Gastrocnemius medialis (tissue), 4 donors: ENCODE results near the gene MKKS.

Experiments
- CTCF ChIP-seq, 5 experiments: fragments of 450-650 bp in 3 of 5; fragments of 200-600 bp in 2 of 5; sonication (generic) in 2 of 5; IDR thresholded peaks in 4 of 5; conservative IDR thresholded peaks in 1 of 5; 1 replicate in 4 of 5; 2 replicates in 1 of 5; pipeline ENCODE4 v1.5.1; 2016 to 2019; ENCODE audit warnings: antibody characterized with exemption in 5 of 5, mild to moderate bottlenecking in 3 of 5, moderate library complexity in 3 of 5
- POLR2A ChIP-seq, 2 donors: fragments of 450-650 bp; IDR thresholded peaks; one replicate each; pipeline ENCODE4 v1.6.1; 2017; ENCODE audit warnings: antibody characterized with exemption in 2 of 2, mild to moderate bottlenecking in 2 of 2, moderate library complexity in 2 of 2

DNA sequence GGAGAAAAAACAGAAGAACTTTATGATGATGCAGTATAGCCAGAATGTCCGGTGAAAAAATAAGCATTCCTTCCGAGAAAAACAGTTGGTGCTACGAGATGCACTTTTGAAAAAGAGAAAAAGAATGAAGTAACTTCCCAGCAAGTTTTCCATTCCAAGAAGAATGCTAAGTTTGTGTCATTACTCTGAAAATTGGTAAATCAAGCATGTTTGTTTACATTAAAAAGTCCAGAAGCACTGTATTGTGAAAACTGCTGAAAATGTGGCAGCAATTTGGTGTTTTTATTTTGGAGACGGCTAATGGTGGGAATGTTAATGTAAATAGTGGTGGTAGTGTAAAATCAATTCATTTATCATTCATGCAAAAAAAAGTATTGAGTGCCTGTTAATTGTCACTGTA is 46.3 kb downstream of the MKKS start:
- no peak for TF ChIP-seq CTCF (IDR thresholded peaks at IDR 0.05 in 4 of 5, conservative IDR thresholded peaks at IDR 0.05 in 1 of 5)
- no peak for TF ChIP-seq POLR2A (IDR thresholded peaks at IDR 0.05)
